Coronary artery (tissue), 2 donors: ENCODE data around the gene ABCB1.

Experiments used
- DNase-seq: peaks from one replicate; pipeline ENCODE4 v3.0.0-alpha.2; 2017; ENCODE audit warnings: low spot score
- H3K27ac ChIP-seq, 2 donors: fragments of 200-600 bp; sonication (generic); one replicate each; pipeline ENCODE4 v1.5.1; 2016 to 2019
- H3K4me3 ChIP-seq: fragments of 200-600 bp; sonication (generic); 2 replicates; pipeline ENCODE4 v1.5.1; 2016; ENCODE audit warnings: mild to moderate bottlenecking, moderate library complexity
- CTCF ChIP-seq: fragments of 200-600 bp; sonication (generic); IDR thresholded peaks from one replicate; pipeline ENCODE4 v1.5.1; 2019; ENCODE audit warnings: antibody characterized with exemption

Gene ABCB1

GRCh38 chr7:87543623-87544022, 57.1 kb downstream of the ABCB1 start:
- DNase-seq, result no peak
- H3K27ac ChIP-seq, result no peak overlapping the region
- H3K4me3 ChIP-seq, result no peak overlapping the region
- no peak for TF ChIP-seq CTCF

- Histone ChIP-seq H3K27ac (no peak overlapping the region), H3K4me3 (no peak overlapping the region)
- DNase-seq, result no peak
- no peak for TF ChIP-seq CTCF
Measured at GRCh38 chr7:87541648-87542047, 59.0 kb downstream of the ABCB1 start.

- TF ChIP-seq CTCF, result no peak
- Histone ChIP-seq H3K4me3 (no peak overlapping the region), H3K27ac (no peak overlapping the region)
- no peak for DNase-seq
Measured at GRCh38 chr7:87538052-87538451, 62.6 kb downstream of the ABCB1 start.

- Histone ChIP-seq H3K4me3 (no peak overlapping the region), H3K27ac (no peak overlapping the region)
- no peak for DNase-seq
- TF ChIP-seq CTCF, result no peak
Measured at GRCh38 chr7:87534072-87534471, 66.6 kb downstream of the ABCB1 start.

- DNase-seq, result no peak
- no peak overlapping the region for H3K27ac ChIP-seq
- no peak for TF ChIP-seq CTCF
- H3K4me3 ChIP-seq, result no peak overlapping the region
Measured at GRCh38 chr7:87530126-87530525, 70.6 kb downstream of the ABCB1 start.

GRCh38 chr7:87528730-87529129, 72.0 kb downstream of the ABCB1 start:
- no peak overlapping the region for H3K27ac ChIP-seq
- no peak for TF ChIP-seq CTCF
- no peak for DNase-seq

GRCh38 chr7:87518735-87519134, 81.9 kb downstream of the ABCB1 start:
- no peak overlapping the region for H3K27ac ChIP-seq
- H3K4me3 ChIP-seq, result no peak overlapping the region
- no peak for TF ChIP-seq CTCF
- no peak for DNase-seq

More at GRCh38 chr7:87528730-87529129, 72.0 kb downstream of the ABCB1 start:
- no peak overlapping the region for H3K4me3 ChIP-seq
